IMR-90 (cell line): Measurements from ENCODE around the gene JSRP1.

ENCODE experiments used
- BHLHE40 ChIP-seq: fragments of 150-350 bp; IDR thresholded peaks from 2 replicates; pipeline ENCODE4 v1.6.1; 2016; ENCODE audit warnings: mild to moderate bottlenecking, low read depth, low read length
- FOS ChIP-seq: fragments of 150-350 bp; IDR thresholded peaks from 2 replicates; pipeline ENCODE4 v1.6.1; 2016; ENCODE audit warnings: low read depth, low read length
- MAZ ChIP-seq: IDR thresholded peaks from 2 replicates; pipeline ENCODE4 v1.6.1; 2012; ENCODE audit warnings: low read depth, mild to moderate bottlenecking, low read length, improper control_type of control experiment, moderate library complexity, borderline replicate concordance
- MXI1 ChIP-seq: IDR thresholded peaks from 2 replicates; pipeline ENCODE4 v1.6.1; 2012; ENCODE audit warnings: low read depth, mild to moderate bottlenecking, low read length, moderate library complexity, borderline replicate concordance
- NFE2L2 ChIP-seq: fragments of 150-350 bp; IDR thresholded peaks from 2 replicates; pipeline ENCODE4 v1.6.1; 2016; ENCODE audit warnings: low read depth, mild to moderate bottlenecking, low read length
- POLR2A ChIP-seq: IDR thresholded peaks from 2 replicates; pipeline ENCODE4 v1.6.1; 2012; ENCODE audit warnings: mild to moderate bottlenecking, low read depth, low read length
- RAD21 ChIP-seq: IDR thresholded peaks from 2 replicates; pipeline ENCODE4 v1.6.1; 2012; ENCODE audit warnings: low read length, improper control_type of control experiment
- RFX5 ChIP-seq: IDR thresholded peaks from 2 replicates; pipeline ENCODE4 v1.8.0; 2012; ENCODE audit warnings: low read depth, mild to moderate bottlenecking, low read length, moderate library complexity
- TF ChIP-seq, protein P1 (sequence below): conservative IDR thresholded peaks from 2 replicates; pipeline ENCODE4 v1.5.1; 2012; ENCODE audit warnings: mild to moderate bottlenecking, low read depth, low read length, improper control_type of control experiment
- TF ChIP-seq, protein P2 (sequence below): fragments of 150-350 bp; IDR thresholded peaks from 2 replicates; pipeline ENCODE4 v1.6.1; 2017; ENCODE audit warnings: mild to moderate bottlenecking, antibody characterized with exemption, low read length, low read depth
- TF ChIP-seq, protein P3 (sequence below): fragments of 150-350 bp; IDR thresholded peaks from 2 replicates; pipeline ENCODE4 v1.6.1; 2016; ENCODE audit warnings: low read depth, mild to moderate bottlenecking, low read length, moderate library complexity, borderline replicate concordance

DNA sequence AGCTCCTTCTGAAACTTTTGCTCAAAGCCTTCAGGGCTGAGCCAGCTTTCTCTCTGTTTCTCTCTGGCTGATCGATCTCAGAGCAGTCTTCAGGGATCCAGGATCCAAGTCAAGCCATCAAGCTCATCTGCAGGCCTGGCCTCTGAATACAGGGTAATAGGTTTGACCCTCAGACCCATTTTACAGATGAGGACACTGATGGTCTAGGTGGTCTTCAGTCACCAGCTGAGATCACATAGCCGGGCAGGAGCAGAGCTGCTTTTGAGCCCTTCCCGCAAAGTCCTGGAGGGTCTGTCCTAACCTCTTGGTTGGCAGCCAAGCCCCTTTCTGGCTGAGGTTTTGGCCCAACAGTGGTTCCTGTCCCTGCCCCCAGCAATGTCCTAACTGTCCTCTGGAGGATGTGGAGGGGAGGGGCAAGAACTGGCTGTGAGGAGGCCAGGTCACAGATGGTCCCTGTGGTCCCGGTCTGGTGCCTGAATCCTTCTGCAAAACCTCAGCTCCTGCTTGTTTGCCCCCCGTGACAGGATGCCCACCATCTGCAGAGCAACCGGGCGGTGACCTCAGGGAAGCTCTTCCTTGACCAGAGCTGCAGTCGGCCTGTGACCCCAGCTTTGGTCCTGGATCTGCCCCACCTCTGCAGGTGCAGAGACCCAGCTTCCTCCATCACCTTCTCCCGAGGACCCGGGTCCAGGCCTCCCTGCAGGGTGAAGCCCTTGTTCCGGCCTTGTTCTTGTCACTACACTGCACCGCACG is 31.5 kb upstream of the JSRP1 start:
- TF ChIP-seq, protein P1, sequence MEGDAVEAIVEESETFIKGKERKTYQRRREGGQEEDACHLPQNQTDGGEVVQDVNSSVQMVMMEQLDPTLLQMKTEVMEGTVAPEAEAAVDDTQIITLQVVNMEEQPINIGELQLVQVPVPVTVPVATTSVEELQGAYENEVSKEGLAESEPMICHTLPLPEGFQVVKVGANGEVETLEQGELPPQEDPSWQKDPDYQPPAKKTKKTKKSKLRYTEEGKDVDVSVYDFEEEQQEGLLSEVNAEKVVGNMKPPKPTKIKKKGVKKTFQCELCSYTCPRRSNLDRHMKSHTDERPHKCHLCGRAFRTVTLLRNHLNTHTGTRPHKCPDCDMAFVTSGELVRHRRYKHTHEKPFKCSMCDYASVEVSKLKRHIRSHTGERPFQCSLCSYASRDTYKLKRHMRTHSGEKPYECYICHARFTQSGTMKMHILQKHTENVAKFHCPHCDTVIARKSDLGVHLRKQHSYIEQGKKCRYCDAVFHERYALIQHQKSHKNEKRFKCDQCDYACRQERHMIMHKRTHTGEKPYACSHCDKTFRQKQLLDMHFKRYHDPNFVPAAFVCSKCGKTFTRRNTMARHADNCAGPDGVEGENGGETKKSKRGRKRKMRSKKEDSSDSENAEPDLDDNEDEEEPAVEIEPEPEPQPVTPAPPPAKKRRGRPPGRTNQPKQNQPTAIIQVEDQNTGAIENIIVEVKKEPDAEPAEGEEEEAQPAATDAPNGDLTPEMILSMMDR = no peak
- TF ChIP-seq, protein P2, sequence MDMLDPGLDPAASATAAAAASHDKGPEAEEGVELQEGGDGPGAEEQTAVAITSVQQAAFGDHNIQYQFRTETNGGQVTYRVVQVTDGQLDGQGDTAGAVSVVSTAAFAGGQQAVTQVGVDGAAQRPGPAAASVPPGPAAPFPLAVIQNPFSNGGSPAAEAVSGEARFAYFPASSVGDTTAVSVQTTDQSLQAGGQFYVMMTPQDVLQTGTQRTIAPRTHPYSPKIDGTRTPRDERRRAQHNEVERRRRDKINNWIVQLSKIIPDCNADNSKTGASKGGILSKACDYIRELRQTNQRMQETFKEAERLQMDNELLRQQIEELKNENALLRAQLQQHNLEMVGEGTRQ = no peak
- TF ChIP-seq POLR2A (no peak), RFX5 (no peak), FOS (no peak), NFE2L2 (no peak), RAD21 (no peak), MAZ (no peak), BHLHE40 (no peak), MXI1 (no peak)
- TF ChIP-seq, protein P3, sequence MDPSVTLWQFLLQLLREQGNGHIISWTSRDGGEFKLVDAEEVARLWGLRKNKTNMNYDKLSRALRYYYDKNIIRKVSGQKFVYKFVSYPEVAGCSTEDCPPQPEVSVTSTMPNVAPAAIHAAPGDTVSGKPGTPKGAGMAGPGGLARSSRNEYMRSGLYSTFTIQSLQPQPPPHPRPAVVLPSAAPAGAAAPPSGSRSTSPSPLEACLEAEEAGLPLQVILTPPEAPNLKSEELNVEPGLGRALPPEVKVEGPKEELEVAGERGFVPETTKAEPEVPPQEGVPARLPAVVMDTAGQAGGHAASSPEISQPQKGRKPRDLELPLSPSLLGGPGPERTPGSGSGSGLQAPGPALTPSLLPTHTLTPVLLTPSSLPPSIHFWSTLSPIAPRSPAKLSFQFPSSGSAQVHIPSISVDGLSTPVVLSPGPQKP = no peak
